Endothelial cell of umbilical vein (primary cell): Measurements from ENCODE around the gene CSNK2B.

Experiments
- CTCF ChIP-seq, 2 donors: IDR thresholded peaks; 1 replicate in 1 of 2; 2 replicates in 1 of 2; pipeline ENCODE4 v1.5.1; 2011; ENCODE audit warnings: low read length in 2 of 2, mild to moderate bottlenecking in 2 of 2, moderate library complexity in 2 of 2, control low read depth in 1 of 2, inconsistent platforms in 1 of 2, low read depth in 1 of 2; ENCODE audit not compliant: insufficient read depth in 1 of 2; ENCODE audit errors: extremely low read depth in 1 of 2
- EZH2 ChIP-seq: IDR thresholded peaks from 2 replicates; pipeline ENCODE4 v1.6.1; 2012; ENCODE audit warnings: borderline replicate concordance, low read depth, mild to moderate bottlenecking, moderate library complexity, low read length, inconsistent platforms; ENCODE audit not compliant: severe bottlenecking
- POLR2AphosphoS5 ChIP-seq: IDR thresholded peaks from 2 replicates; pipeline ENCODE4 v1.6.1; 2012; ENCODE audit warnings: low read depth, mild to moderate bottlenecking, control low read depth, low read length, moderate library complexity; ENCODE audit not compliant: insufficient read depth

DNA sequence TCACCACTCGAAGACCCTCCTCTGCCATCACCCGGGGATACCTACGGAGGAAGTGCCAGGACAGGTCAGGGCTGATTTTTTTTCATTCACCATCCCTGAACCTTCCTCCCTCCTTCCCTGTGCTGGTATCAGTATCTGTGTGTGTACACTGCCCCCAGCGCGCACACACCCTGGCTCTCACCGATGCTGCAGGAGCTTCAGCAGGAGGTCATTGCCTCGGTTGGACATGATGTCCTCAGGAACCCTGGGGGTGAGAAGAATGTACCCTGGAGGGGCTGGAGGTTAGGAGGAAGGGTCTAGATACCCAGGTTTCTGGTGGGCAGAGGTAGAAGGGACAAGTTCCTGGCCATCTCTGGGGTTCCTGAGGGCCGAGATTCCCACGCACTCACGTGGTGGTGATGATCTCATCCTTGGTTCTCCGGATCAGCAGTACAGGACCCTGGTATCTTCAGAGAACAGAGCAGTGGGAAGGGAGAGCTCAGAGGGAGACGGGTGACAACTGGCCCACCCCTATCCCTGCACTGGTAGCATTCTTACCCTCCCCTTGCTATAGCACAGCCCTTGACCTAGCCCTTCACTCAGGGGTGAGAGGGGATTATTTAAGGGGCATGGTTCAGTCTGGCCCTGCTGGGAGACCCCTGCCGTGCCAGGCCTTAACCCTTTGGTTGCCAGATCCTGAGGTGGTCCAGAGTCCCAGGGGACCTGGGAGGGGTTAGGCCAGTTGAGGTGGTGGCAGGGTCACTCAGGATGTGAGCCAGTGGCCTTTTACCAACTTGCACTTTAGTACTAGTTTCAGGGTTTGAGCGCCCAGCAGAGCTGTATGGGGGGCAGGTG lies 22.2 kb downstream of the CSNK2B start:
- TF ChIP-seq CTCF (IDR thresholded peaks at IDR 0.05; ENCODE audit: extremely low read depth in 1 of 2, insufficient read depth in 1 of 2, low read depth in 1 of 2, low read length in 2 of 2): no peak
- no peak for TF ChIP-seq POLR2AphosphoS5
- TF ChIP-seq EZH2: no peak
